Bronchial epithelial cell (primary cell): ENCODE measurements around the gene PSMB2. TPM values are rescaled to one million over a fixed set of nuclear protein-coding genes. Genes with fewer than 3 reads are reported as not detected.
"Not testable (repeated sequence)": the region's sequence is repeated elsewhere in the genome, so short reads cannot be mapped to it uniquely, and the experiment has no call there.

Source experiments
- DNase-seq: peaks from one replicate; pipeline ENCODE4 v3.0.0-alpha.2; 2010; ENCODE audit warnings: low read depth
- FAIRE-seq: peaks from 2 replicates; lab custom pipeline; 2011; peaks lifted over from hg19 to GRCh38; lab: Jason Lieb, UNC
- H3K27me3 ChIP-seq: 2 replicates; pipeline ENCODE4 v1.5.1; 2011; ENCODE audit warnings: low read length; ENCODE audit not compliant: control insufficient read depth, insufficient read depth
- H3K36me3 ChIP-seq: 2 replicates; pipeline ENCODE4 v1.5.1; 2011; ENCODE audit warnings: low read length; ENCODE audit not compliant: control insufficient read depth, insufficient read depth
- H3K4me3 ChIP-seq: 2 replicates; pipeline ENCODE4 v1.5.1; 2011; ENCODE audit warnings: mild to moderate bottlenecking, low read depth, low read length, control low read depth
- total RNA-seq: library from RNA; depleted of rRNA; stranded (reverse); fragments of >200 nt; gene quantifications from 2 replicates; pipeline ENCODE4 v1.2.1, GENCODE V29; 2014
- TF ChIP-seq, protein P1 (sequence below): IDR thresholded peaks from 2 replicates; pipeline ENCODE4 v1.5.1; 2011; ENCODE audit warnings: mild to moderate bottlenecking, moderate library complexity, low read length, control low read depth, inconsistent platforms; ENCODE audit not compliant: insufficient read depth, severe bottlenecking

The PSMB2 gene
- total RNA-seq, 1 donor from 2014 or later, result 12.4 TPM

GRCh38 chr1:35577071-35577998 lies 64.0 kb downstream of the PSMB2 start:
- H3K27me3 ChIP-seq, result no peaks in the 10 kb centered on the region
- FAIRE-seq, result no peak
- TF ChIP-seq, protein P1, sequence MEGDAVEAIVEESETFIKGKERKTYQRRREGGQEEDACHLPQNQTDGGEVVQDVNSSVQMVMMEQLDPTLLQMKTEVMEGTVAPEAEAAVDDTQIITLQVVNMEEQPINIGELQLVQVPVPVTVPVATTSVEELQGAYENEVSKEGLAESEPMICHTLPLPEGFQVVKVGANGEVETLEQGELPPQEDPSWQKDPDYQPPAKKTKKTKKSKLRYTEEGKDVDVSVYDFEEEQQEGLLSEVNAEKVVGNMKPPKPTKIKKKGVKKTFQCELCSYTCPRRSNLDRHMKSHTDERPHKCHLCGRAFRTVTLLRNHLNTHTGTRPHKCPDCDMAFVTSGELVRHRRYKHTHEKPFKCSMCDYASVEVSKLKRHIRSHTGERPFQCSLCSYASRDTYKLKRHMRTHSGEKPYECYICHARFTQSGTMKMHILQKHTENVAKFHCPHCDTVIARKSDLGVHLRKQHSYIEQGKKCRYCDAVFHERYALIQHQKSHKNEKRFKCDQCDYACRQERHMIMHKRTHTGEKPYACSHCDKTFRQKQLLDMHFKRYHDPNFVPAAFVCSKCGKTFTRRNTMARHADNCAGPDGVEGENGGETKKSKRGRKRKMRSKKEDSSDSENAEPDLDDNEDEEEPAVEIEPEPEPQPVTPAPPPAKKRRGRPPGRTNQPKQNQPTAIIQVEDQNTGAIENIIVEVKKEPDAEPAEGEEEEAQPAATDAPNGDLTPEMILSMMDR, result no peak
- H3K4me3 ChIP-seq, result no peak overlapping the region
- no peaks in the 10 kb centered on the region for H3K36me3 ChIP-seq
- no peak for DNase-seq

DNA sequence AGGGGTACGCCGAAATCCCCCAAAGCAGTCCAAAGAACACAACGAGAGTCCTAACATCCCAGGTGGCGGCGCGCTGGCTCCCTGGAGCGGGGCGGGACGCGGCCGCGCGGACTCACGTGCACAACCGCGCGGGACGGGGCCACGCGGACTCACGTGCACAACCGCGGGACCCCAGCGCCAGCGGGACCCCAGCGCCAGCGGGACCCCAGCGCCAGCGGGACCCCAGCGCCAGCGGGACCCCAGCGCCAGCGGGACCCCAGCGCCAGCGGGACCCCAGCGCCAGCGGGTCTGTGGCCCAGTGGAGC lies 64.6 kb downstream of the PSMB2 start:
- H3K27me3 ChIP-seq, H3K36me3 ChIP-seq, H3K4me3 ChIP-seq, DNase-seq, FAIRE-seq: not testable (repeated sequence)

GRCh38 chr1:35576061-35576765 lies 65.1 kb downstream of the PSMB2 start:
- Histone ChIP-seq H3K27me3 (no peaks in the 10 kb centered on the region), H3K36me3 (no peaks in the 10 kb centered on the region), H3K4me3 (no peak overlapping the region)
- TF ChIP-seq, protein P1, result no peak
- DNase-seq, result no peak
- FAIRE-seq, result no peak

DNA sequence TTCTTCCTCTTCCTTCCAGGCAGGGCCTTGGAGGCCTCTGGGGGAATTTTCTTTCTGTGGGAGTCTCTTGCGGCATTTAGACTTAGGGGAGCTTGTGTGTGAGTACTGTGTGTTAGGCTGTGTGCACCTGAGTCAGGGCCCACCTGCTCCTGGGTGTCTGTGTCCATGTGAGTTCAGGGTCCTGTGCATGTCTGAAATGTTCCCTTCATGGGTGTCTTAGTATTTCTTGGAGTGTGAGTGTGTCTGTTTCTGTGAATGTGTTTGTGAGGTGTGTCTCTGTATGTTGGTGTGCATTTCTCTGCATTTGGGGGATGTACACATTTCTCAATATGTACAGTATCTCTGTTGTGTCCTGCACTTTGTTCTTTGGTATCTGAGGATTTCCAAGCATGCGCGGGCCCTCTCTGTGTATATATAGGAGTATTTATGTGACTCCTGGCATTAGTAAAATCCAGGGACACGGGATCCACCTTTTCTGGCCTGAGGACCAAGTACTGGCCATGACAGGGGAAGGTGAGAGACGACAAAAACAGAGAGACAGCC lies 65.8 kb downstream of the PSMB2 start:
- TF ChIP-seq, protein P1, result no peak
- Histone ChIP-seq H3K36me3 (no peaks in the 10 kb centered on the region), H3K27me3 (no peaks in the 10 kb centered on the region), H3K4me3 (no peak overlapping the region)
- no peak for DNase-seq
- FAIRE-seq, result no peak

GRCh38 chr1:35574655-35575415 lies 66.5 kb downstream of the PSMB2 start:
- Histone ChIP-seq H3K4me3 (no peak overlapping the region), H3K36me3 (no peaks in the 10 kb centered on the region), H3K27me3 (no peaks in the 10 kb centered on the region)
- peak; percentile 30 for DNase-seq
- TF ChIP-seq, protein P1, result no peak
- FAIRE-seq, result no peak
